Measurements from ENCODE around the gene IL1RAPL1.

Gene IL1RAPL1

DNA sequence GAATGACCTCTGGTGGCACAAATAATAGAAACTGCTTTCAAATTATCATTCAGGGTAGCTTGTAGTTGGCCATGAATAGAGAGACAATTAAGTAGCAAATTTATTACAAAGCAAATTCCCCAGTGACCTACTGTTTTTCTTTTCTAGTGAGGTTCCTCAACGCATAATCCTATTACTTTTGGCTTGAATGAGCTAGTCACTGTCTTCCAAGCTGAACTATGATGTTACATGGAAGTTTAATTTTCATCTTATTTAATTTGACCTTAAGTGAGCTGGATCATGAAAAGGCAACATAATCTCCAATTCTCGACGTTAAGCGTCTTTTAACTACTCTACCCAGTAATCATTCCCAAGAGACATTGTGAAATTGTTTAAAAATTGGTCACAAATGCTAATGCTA is 1280.7 kb downstream of the IL1RAPL1 start:
- TF ChIP-seq, protein P1, sequence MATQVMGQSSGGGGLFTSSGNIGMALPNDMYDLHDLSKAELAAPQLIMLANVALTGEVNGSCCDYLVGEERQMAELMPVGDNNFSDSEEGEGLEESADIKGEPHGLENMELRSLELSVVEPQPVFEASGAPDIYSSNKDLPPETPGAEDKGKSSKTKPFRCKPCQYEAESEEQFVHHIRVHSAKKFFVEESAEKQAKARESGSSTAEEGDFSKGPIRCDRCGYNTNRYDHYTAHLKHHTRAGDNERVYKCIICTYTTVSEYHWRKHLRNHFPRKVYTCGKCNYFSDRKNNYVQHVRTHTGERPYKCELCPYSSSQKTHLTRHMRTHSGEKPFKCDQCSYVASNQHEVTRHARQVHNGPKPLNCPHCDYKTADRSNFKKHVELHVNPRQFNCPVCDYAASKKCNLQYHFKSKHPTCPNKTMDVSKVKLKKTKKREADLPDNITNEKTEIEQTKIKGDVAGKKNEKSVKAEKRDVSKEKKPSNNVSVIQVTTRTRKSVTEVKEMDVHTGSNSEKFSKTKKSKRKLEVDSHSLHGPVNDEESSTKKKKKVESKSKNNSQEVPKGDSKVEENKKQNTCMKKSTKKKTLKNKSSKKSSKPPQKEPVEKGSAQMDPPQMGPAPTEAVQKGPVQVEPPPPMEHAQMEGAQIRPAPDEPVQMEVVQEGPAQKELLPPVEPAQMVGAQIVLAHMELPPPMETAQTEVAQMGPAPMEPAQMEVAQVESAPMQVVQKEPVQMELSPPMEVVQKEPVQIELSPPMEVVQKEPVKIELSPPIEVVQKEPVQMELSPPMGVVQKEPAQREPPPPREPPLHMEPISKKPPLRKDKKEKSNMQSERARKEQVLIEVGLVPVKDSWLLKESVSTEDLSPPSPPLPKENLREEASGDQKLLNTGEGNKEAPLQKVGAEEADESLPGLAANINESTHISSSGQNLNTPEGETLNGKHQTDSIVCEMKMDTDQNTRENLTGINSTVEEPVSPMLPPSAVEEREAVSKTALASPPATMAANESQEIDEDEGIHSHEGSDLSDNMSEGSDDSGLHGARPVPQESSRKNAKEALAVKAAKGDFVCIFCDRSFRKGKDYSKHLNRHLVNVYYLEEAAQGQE (IDR thresholded peaks at IDR 0.05; ENCODE audit: insufficient read depth in 1 of 2, low read depth in 2 of 2, low read length in 2 of 2): no peak

DNA sequence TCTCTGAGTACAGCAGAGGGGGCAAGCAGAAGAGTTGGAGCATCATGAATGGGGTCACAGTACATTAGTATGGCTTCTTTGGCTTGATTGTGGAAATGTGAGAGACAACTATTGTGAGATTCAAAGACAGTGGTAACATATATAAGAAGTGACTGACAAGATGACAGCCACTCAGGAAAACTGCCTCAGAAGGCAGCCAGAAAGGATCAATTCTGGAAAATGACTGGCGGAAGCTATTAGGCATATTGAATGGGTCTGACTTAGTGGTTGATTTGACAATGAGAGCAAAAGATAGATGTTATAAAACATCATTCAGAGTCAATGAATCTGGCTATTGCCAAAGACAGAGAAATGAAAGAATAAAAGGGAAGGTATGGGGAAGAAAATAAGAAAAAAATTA is 1282.6 kb downstream of the IL1RAPL1 start:
- TF ChIP-seq TAF1 (IDR thresholded peaks at IDR 0.05; ENCODE audit: borderline replicate concordance, insufficient read depth, low read length) (no peak), POLR2AphosphoS5 (IDR thresholded peaks at IDR 0.05; ENCODE audit: low read depth, low read length) (no peak), SIN3A (IDR thresholded peaks at IDR 0.05; ENCODE audit: borderline replicate concordance, insufficient read depth, low read length) (no peak), FOXP2 (optimal IDR thresholded peaks at IDR 0.05; ENCODE audit: borderline replicate concordance, extremely low read depth, extremely low read length, insufficient read depth) (no peak)
- TF ChIP-seq, protein P1 (IDR thresholded peaks at IDR 0.05; ENCODE audit: insufficient read depth in 1 of 2, low read depth in 2 of 2, low read length in 2 of 2): no peak

DNA sequence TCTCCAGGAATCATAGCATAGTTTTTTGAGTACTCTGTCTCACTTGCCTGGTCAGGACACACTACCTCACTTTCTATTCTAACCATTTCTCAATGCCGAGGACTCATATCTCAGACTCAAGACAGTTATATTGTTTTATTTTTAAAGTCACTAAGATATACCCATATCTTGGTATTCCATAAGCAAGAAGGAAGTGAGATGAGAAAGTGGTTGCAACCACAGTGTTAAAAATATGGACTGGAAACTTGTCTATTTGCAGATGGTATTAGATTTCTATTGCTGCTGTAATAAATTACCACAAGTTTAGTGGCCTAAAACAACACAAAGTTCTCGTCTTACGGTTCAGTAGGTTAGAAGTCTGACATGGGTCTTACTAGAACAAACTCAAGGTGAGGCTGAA is 1283.4 kb downstream of the IL1RAPL1 start:
- TF ChIP-seq TAF1 (IDR thresholded peaks at IDR 0.05; ENCODE audit: borderline replicate concordance, insufficient read depth, low read length) (no peak), FOXP2 (optimal IDR thresholded peaks at IDR 0.05; ENCODE audit: borderline replicate concordance, extremely low read depth, extremely low read length, insufficient read depth) (no peak), SIN3A (IDR thresholded peaks at IDR 0.05; ENCODE audit: borderline replicate concordance, insufficient read depth, low read length) (no peak), POLR2AphosphoS5 (IDR thresholded peaks at IDR 0.05; ENCODE audit: low read depth, low read length) (no peak)
- TF ChIP-seq, protein P1 (IDR thresholded peaks at IDR 0.05; ENCODE audit: insufficient read depth in 1 of 2, low read depth in 2 of 2, low read length in 2 of 2): no peak

DNA sequence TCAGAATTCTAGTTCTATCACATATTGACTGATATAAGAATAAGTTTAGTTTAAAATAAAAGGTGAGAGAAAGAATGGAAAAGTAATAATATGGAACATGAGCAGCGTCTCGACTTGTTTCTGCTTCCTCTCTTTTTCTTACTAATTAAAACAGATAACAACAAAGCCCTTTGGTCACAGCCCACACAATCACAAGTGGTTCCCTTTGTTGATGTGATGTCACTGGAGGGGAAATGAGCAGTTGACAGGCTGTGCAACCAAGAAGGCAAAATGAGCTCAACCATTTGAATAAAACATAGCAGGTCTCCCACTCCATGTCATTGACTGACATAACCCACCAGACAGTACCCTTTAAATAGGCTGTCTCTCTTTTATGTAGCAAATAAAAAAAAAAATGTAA is 1285.6 kb downstream of the IL1RAPL1 start:
- no peak for TF ChIP-seq POLR2AphosphoS5 (IDR thresholded peaks at IDR 0.05; ENCODE audit: low read depth, low read length)
- TF ChIP-seq, protein P1 (IDR thresholded peaks at IDR 0.05; ENCODE audit: insufficient read depth in 1 of 2, low read depth in 2 of 2, low read length in 2 of 2): no peak
- TF ChIP-seq TAF1 (IDR thresholded peaks at IDR 0.05; ENCODE audit: borderline replicate concordance, insufficient read depth, low read length): no peak
- no peak for TF ChIP-seq FOXP2 (optimal IDR thresholded peaks at IDR 0.05; ENCODE audit: borderline replicate concordance, extremely low read depth, extremely low read length, insufficient read depth)
- TF ChIP-seq SIN3A (IDR thresholded peaks at IDR 0.05; ENCODE audit: borderline replicate concordance, insufficient read depth, low read length): no peak

DNA sequence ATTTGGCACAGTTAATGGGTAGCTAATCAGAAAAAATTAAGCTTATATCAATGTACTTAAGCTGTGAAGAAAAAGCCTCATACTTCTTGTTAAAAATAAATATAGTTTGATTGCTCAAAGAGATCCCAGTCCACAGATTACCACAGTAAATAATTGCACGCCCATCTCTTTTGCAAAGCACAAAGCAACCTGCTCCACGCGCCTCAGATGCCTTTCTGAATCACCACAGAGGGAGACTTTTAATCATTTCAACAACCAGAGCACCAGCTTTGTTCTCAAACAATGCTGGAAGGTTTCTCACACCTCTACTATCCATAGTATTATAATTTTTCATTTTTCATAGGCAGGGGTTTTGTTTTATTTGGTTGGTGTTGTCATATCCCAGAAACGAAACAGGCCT is 1289.5 kb downstream of the IL1RAPL1 start:
- TF ChIP-seq, protein P1 (IDR thresholded peaks at IDR 0.05; ENCODE audit: insufficient read depth in 1 of 2, low read depth in 2 of 2, low read length in 2 of 2): no peak
- TF ChIP-seq POLR2AphosphoS5 (IDR thresholded peaks at IDR 0.05; ENCODE audit: low read depth, low read length) (no peak), SIN3A (IDR thresholded peaks at IDR 0.05; ENCODE audit: borderline replicate concordance, insufficient read depth, low read length) (no peak), TAF1 (IDR thresholded peaks at IDR 0.05; ENCODE audit: borderline replicate concordance, insufficient read depth, low read length) (no peak), FOXP2 (optimal IDR thresholded peaks at IDR 0.05; ENCODE audit: borderline replicate concordance, extremely low read depth, extremely low read length, insufficient read depth) (no peak)

Measured in PFSK-1 (cell line).